ENCODE measurements around the gene VWA8.
A peak's percentile ranks its signal among the peaks of the same experiment; 100 is the strongest.
"Not testable (repeated sequence)": the region's sequence is repeated elsewhere in the genome, so short reads cannot be mapped to it uniquely, and the experiment has no call there.

The VWA8 gene

DNA sequence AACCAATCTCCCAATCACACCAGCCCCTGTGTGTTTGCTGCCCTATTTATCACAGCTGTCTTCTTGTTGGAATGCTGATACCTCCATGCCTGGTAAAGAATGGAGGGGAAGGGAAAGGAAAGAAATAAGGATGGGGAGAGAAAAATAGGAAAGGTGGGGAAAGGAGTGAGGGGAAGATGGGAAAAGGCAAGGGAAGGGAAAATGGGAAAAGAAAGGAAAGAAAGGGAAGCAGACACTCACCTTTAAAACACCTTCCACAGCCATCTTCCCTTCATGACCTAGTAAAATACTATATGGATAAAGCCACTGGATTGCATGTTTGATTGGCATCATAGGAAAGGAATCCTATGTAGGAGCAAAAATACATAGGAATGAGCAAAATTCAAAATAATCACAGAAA lies 77.8 kb downstream of the VWA8 start:
- H3K4me3 ChIP-seq (replicated peaks in 1 of 2; ENCODE audit: low read depth in 2 of 2, low read length in 2 of 2) = no peak overlapping the region
- no peak for DNase-seq (ENCODE audit: low read depth in 2 of 2)
- TF ChIP-seq CTCF (IDR thresholded peaks at IDR 0.05; ENCODE audit: low read depth, low read length) = no peak

- DNase-seq (ENCODE audit: low read depth in 2 of 2); H3K4me3 ChIP-seq (replicated peaks in 1 of 2; ENCODE audit: low read depth in 2 of 2, low read length in 2 of 2): not testable (repeated sequence)
Observed at GRCh38 chr13:41881890-41882289, 79.0 kb downstream of the VWA8 start.

- TF ChIP-seq CTCF (IDR thresholded peaks at IDR 0.05; ENCODE audit: low read depth, low read length) = no peak
- H3K4me3 ChIP-seq (replicated peaks in 1 of 2; ENCODE audit: low read depth in 2 of 2, low read length in 2 of 2) = no peak overlapping the region
- no peak for DNase-seq (ENCODE audit: low read depth in 2 of 2)
Observed at GRCh38 chr13:41880966-41881365, 79.9 kb downstream of the VWA8 start.

DNA sequence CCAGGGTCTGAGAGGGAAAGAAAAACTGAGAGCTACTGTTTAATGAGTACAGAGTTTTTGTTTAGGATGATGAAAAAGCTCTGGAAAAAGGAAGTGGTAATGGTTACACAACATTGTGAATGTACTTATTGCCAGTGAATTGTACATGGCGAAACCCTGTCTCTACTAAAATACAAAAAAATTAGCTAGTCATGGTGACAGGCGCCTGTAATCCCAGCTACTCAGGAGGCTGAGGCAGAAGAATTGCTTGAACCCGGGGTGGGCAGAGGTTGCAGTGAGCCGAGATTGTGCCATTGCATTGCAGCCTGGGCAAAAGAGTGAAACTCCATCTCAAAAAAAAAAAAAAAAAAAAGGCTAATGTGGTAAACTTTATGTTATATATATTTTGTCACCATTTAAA lies 96.3 kb downstream of the VWA8 start:
- peak; percentile 34 to 69 for DNase-seq (ENCODE audit: low read depth in 2 of 2)
- no peak for TF ChIP-seq CTCF (IDR thresholded peaks at IDR 0.05; ENCODE audit: low read depth, low read length)
- H3K4me3 ChIP-seq (replicated peaks in 1 of 2; ENCODE audit: low read depth in 2 of 2, low read length in 2 of 2) = no peak overlapping the region

DNA sequence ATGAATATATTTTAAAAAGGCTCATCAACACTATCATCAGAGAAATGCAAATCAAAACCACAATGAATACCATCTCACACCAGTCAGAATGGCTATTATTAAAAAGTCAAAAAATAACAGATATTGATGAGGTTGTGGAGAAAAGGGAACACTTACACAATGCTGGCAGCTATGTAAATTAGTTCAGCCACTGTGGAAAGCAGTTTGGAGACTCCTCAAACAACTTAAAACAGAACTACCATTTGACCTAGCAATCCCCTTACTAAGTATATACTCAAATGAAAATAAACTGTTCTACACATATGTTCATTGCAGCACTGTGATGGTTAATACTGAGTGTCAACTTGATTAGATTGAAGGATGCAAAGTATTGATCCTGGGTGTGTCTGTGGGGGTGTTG lies 98.2 kb downstream of the VWA8 start:
- not testable (repeated sequence) for H3K4me3 ChIP-seq (replicated peaks in 1 of 2; ENCODE audit: low read depth in 2 of 2, low read length in 2 of 2); DNase-seq (ENCODE audit: low read depth in 2 of 2)

DNA sequence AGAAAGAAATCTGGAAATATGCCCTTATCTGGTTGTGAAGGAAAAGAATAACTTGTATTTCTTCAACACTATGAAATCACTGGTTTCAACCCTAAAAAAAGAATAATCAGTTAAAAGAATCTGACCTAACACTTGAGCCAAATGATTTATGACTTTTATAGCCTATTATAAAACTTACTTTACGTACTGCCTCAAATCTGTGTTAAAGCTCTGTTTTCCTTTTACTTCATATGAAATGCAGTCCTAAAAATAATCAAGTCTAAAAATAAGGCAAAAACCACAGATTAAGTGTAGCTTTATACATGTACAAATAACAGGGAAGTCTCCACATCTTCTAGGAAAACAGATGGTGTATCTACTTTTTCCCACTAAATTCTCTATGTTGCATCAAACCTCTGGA lies 101.3 kb downstream of the VWA8 start:
- no peak for TF ChIP-seq CTCF (IDR thresholded peaks at IDR 0.05; ENCODE audit: low read depth, low read length)
- no peak overlapping the region for H3K4me3 ChIP-seq (replicated peaks in 1 of 2; ENCODE audit: low read depth in 2 of 2, low read length in 2 of 2)
- no peak for DNase-seq (ENCODE audit: low read depth in 2 of 2)

- no peak for DNase-seq (ENCODE audit: low read depth in 2 of 2)
- TF ChIP-seq CTCF (IDR thresholded peaks at IDR 0.05; ENCODE audit: low read depth, low read length) = no peak
- no peak overlapping the region for H3K4me3 ChIP-seq (replicated peaks in 1 of 2; ENCODE audit: low read depth in 2 of 2, low read length in 2 of 2)
Observed at GRCh38 chr13:41858780-41859179, 102.1 kb downstream of the VWA8 start.

- no peak overlapping the region for H3K4me3 ChIP-seq (replicated peaks in 1 of 2; ENCODE audit: low read depth in 2 of 2, low read length in 2 of 2)
- peak in 1 of 2 donors; percentile 23 for DNase-seq (ENCODE audit: low read depth in 2 of 2)
- TF ChIP-seq CTCF (IDR thresholded peaks at IDR 0.05; ENCODE audit: low read depth, low read length) = no peak
Observed at GRCh38 chr13:41854758-41855157, 106.2 kb downstream of the VWA8 start.
